Parathyroid adenoma (tissue), 2 donors: ENCODE measurements around the gene PRH2.

Experiments
- H2AFZ ChIP-seq: fragments of 300-600 bp; sonication (generic); one replicate; pipeline ENCODE4 v1.7.0; 2017; ENCODE audit warnings: antibody characterized with exemption, mild to moderate bottlenecking
- H3K27ac ChIP-seq: fragments of 300-600 bp; sonication (generic); one replicate; pipeline ENCODE4 v1.7.0; 2017
- H3K27me3 ChIP-seq: fragments of 300-600 bp; sonication (generic); one replicate; pipeline ENCODE4 v1.7.0; 2017; ENCODE audit warnings: low read length; ENCODE audit not compliant: control insufficient read depth, insufficient read depth
- H3K36me3 ChIP-seq: fragments of 300-600 bp; sonication (generic); one replicate; pipeline ENCODE4 v1.7.0; 2017; ENCODE audit warnings: low read length; ENCODE audit not compliant: control insufficient read depth, insufficient read depth
- H3K4me1 ChIP-seq: fragments of 300-600 bp; sonication (generic); one replicate; pipeline ENCODE4 v1.7.0; 2017; ENCODE audit warnings: control low read depth
- H3K4me2 ChIP-seq: fragments of 300-600 bp; sonication (generic); one replicate; pipeline ENCODE4 v1.7.0; 2017; ENCODE audit warnings: low read length
- H3K4me3 ChIP-seq: fragments of 300-600 bp; sonication (generic); one replicate; pipeline ENCODE4 v1.7.0; 2017; ENCODE audit warnings: low read depth, low read length
- H3K79me2 ChIP-seq: fragments of 300-600 bp; sonication (generic); one replicate; pipeline ENCODE4 v1.7.0; 2017; ENCODE audit warnings: control low read depth
- H3K9ac ChIP-seq: fragments of 300-600 bp; sonication (generic); one replicate; pipeline ENCODE4 v1.7.0; 2017; ENCODE audit warnings: mild to moderate bottlenecking
- H3K9me3 ChIP-seq: fragments of 300-600 bp; sonication (generic); one replicate; pipeline ENCODE4 v1.7.0; 2017; ENCODE audit warnings: low read length; ENCODE audit not compliant: control insufficient read depth
- TF ChIP-seq, protein P1 (sequence below): fragments of 300-600 bp; sonication (generic); IDR thresholded peaks from one replicate; pipeline ENCODE4 v1.7.0; 2017; ENCODE audit warnings: antibody characterized with exemption, mild to moderate bottlenecking
- donor health status: primary hyperparathyroidism.

The PRH2 gene

DNA sequence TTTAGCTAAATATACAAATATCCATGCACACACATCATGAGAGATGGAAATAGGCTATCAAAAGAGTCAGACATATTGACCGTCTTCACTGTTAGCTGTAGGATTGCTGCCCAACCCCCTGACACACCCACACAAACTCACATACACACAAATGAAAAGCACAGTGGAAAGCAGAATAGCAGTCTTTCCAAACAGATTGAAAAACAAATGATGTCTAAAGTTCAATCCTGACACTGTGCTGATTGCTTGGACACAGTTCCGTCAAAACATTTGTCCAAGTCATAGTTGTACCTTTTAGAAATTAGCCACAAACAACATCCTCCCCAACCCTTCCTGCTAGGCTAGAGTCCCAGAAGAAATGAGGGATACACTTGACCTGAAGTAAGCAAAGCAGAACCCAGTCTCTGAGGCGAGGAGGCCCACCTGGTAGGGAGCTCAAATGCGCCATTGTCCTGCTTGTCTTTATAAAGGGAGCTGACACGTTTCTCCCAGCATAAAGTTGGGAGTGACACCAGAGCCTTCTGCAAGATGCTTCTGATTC is at the start of gene PRH2:
PRH2 (plus strand) TSS at position 491 of the 541 bp plus-strand sequence; CDS start at position 529, 38 bp downstream.
- Histone ChIP-seq H3K4me1 (no peaks in the 10 kb centered on the region), H3K27ac (no peak within 1 kb of the TSS), H3K79me2 (peaks cover 2% of the 10 kb centered on the region), H3K4me2 (no peak within 1 kb of the TSS), H3K36me3 (no peaks in the 10 kb centered on the region), H3K27me3 (no peaks in the 10 kb centered on the region), H3K9me3 (no peaks in the 10 kb centered on the region), H3K4me3 (no peak within 1 kb of the TSS), H3K9ac (no peak within 1 kb of the TSS), H2AFZ (no peak within 1 kb of the TSS)
- TF ChIP-seq, protein P1, sequence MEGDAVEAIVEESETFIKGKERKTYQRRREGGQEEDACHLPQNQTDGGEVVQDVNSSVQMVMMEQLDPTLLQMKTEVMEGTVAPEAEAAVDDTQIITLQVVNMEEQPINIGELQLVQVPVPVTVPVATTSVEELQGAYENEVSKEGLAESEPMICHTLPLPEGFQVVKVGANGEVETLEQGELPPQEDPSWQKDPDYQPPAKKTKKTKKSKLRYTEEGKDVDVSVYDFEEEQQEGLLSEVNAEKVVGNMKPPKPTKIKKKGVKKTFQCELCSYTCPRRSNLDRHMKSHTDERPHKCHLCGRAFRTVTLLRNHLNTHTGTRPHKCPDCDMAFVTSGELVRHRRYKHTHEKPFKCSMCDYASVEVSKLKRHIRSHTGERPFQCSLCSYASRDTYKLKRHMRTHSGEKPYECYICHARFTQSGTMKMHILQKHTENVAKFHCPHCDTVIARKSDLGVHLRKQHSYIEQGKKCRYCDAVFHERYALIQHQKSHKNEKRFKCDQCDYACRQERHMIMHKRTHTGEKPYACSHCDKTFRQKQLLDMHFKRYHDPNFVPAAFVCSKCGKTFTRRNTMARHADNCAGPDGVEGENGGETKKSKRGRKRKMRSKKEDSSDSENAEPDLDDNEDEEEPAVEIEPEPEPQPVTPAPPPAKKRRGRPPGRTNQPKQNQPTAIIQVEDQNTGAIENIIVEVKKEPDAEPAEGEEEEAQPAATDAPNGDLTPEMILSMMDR = no peak

DNA sequence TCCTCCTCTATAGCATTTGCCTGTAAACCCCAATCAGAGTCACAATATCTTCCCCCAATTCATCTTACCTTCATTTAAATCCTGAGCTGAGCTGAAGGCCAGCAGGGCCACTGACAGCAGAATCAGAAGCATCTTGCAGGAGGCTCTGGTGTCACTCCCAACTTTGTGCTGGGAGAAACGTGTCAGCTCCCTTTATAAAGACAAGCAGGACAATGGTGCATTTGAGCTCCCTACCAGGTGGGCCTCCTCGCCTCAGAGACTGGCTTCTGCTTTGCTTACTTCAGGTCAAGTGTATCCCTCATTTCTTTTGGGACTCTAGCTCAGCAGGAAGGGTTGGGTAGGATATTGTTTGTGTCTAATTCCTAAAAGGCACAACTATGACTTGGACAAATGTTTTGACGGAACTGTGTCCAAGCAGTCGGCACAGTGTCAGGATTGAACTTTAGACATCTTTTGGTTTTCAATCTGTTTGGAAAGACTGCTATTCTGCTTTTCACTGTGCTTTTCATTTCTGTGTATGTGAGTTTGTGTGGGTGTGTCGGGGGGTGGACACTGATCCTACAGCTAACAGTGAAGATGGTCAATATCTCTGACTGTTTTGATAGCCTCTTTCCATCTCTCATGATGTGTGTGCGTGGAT is 44.8 kb upstream of the PRH2 start, which contains the start of gene PRH1:
PRH1 (minus strand) TSS at position 170 of the 640 bp plus-strand sequence; CDS start at position 132, 38 bp downstream.
- peaks cover 5% of the 10 kb centered on the region for H3K4me1 ChIP-seq

DNA sequence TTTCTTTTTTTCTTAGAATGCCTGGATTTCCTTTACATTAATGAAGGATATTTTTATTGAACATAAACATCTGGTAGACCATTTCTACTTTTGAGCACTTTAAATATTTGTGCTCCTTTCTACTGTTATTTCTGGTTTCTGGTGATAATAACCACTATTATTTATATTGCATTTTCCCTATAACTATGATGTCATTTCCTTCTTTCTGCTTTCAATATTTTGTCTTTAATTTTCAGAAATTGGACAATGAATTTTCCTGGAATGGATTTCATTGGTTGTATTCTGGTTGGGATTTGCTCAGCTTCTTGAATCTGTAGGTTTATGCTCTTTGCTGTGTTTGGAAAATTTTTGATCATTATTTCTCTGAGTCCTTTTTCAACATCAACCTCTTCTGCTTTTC is 39.8 kb upstream of the PRH2 start:
- H3K4me3 ChIP-seq = no peak overlapping the region
- no peak overlapping the region for H2AFZ ChIP-seq
- H3K9me3 ChIP-seq = no peaks in the 10 kb centered on the region
- H3K79me2 ChIP-seq = no peaks in the 10 kb centered on the region
- H3K36me3 ChIP-seq = no peaks in the 10 kb centered on the region
- H3K4me2 ChIP-seq = no peak overlapping the region
- H3K9ac ChIP-seq = no peak overlapping the region
- peaks cover 5% of the 10 kb centered on the region for H3K4me1 ChIP-seq
- no peaks in the 10 kb centered on the region for H3K27me3 ChIP-seq
- H3K27ac ChIP-seq = no peak overlapping the region
- TF ChIP-seq, protein P1 = no peak

More for the DNA sequence above, 44.8 kb upstream of the PRH2 start, which contains the start of gene PRH1:
- TF ChIP-seq, protein P1 = no peak
- H3K9me3 ChIP-seq = no peaks in the 10 kb centered on the region
- H2AFZ ChIP-seq = no peak within 1 kb of the TSS
- H3K27me3 ChIP-seq = no peaks in the 10 kb centered on the region
- H3K27ac ChIP-seq = no peak within 1 kb of the TSS
- no peak within 1 kb of the TSS for H3K4me2 ChIP-seq
- no peaks in the 10 kb centered on the region for H3K36me3 ChIP-seq
- H3K4me3 ChIP-seq = no peak within 1 kb of the TSS
- no peaks in the 10 kb centered on the region for H3K79me2 ChIP-seq
- H3K9ac ChIP-seq = no peak within 1 kb of the TSS

DNA sequence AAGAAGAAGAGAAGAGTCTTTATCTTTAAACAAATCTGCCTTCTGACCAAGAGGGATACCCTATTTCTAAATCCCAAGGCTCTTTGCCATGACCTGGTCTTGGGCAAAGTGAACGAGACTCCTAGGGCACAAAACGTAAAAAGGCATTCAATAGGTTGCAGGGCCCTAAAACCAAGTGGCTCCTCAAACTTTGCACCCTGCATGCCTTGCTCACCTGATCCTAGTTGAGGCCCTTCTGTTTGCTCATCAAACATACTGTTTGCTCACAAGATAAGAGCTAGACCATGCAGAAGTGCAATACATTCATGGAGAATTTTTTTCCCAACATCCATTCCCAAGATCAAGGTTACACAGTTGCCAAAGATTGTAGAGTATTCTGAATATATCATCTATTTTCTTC is 37.1 kb upstream of the PRH2 start:
- Histone ChIP-seq H3K4me3 (no peak overlapping the region), H3K36me3 (no peaks in the 10 kb centered on the region), H3K4me1 (peaks cover 1% of the 10 kb centered on the region), H3K27ac (no peak overlapping the region), H3K27me3 (no peaks in the 10 kb centered on the region), H3K4me2 (no peak overlapping the region), H3K9ac (no peak overlapping the region), H3K9me3 (no peaks in the 10 kb centered on the region), H3K79me2 (no peaks in the 10 kb centered on the region), H2AFZ (no peak overlapping the region)
- TF ChIP-seq, protein P1 = no peak

DNA sequence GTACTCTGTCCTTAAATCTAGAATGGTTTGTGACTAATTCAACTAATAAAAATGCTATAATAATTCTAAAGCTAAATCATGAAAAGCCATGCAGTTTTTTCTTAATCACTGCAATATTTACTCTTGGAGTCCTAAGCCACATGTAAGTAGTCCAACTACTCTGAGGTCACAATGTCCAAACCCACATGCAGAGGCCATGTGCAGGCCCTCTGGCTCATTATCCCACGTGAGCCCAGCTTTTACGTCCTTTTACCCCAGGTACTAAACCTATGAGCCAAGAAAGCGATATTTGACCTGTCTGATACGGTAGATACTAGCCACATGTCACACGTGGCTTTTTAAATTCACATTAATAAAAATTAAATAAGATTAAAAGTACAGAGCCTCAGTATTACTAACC is 32.2 kb upstream of the PRH2 start:
- Histone ChIP-seq H3K4me1 (no peaks in the 10 kb centered on the region), H3K9ac (no peak overlapping the region), H3K9me3 (no peaks in the 10 kb centered on the region), H2AFZ (no peak overlapping the region), H3K27me3 (no peaks in the 10 kb centered on the region), H3K27ac (no peak overlapping the region), H3K4me2 (no peak overlapping the region), H3K79me2 (peaks cover 5% of the 10 kb centered on the region), H3K36me3 (no peaks in the 10 kb centered on the region), H3K4me3 (no peak overlapping the region)
- TF ChIP-seq, protein P1 = no peak
